Trophoblast cell (in vitro differentiated cells and primary cell): ENCODE results near the gene CDKN1B.
"Not testable (repeated sequence)": the region's sequence is repeated elsewhere in the genome, so short reads cannot be mapped to it uniquely, and the experiment has no call there.

Source experiments
- DNase-seq, 2 donors: peaks; one replicate each; pipeline ENCODE4 v3.0.0-alpha.2; 2016
- H2AFZ ChIP-seq: 2 replicates; pipeline ENCODE4 v1.6.1; 2013; ENCODE audit warnings: low read length, moderate library complexity, mild to moderate bottlenecking; ENCODE audit not compliant: insufficient read depth, poor library complexity
- H2AK5ac ChIP-seq: 2 replicates; pipeline ENCODE4 v1.6.1; 2013; ENCODE audit warnings: mild to moderate bottlenecking, low read length
- H2BK120ac ChIP-seq: 2 replicates; pipeline ENCODE4 v1.6.1; 2013; ENCODE audit warnings: low read length, mild to moderate bottlenecking, moderate library complexity; ENCODE audit not compliant: insufficient read depth, poor library complexity
- H2BK12ac ChIP-seq: 2 replicates; pipeline ENCODE4 v1.6.1; 2013; ENCODE audit warnings: mild to moderate bottlenecking, low read length, moderate library complexity
- H2BK5ac ChIP-seq: 2 replicates; pipeline ENCODE4 v1.6.1; 2013; ENCODE audit warnings: low read length, low read depth, moderate library complexity, mild to moderate bottlenecking; ENCODE audit not compliant: poor library complexity
- H3K14ac ChIP-seq: 2 replicates; pipeline ENCODE4 v1.6.1; 2013; ENCODE audit warnings: mild to moderate bottlenecking, low read length
- H3K18ac ChIP-seq: 2 replicates; pipeline ENCODE4 v1.6.1; 2013; ENCODE audit warnings: mild to moderate bottlenecking, low read length
- H3K23ac ChIP-seq: 2 replicates; pipeline ENCODE4 v1.6.1; 2013; ENCODE audit warnings: low read length
- H3K27ac ChIP-seq: 2 replicates; pipeline ENCODE4 v1.5.1; 2013; ENCODE audit warnings: low read depth, mild to moderate bottlenecking, inconsistent platforms, low read length, moderate library complexity
- H3K27me3 ChIP-seq: 2 replicates; pipeline ENCODE4 v1.6.1; 2013; ENCODE audit warnings: inconsistent platforms, mild to moderate bottlenecking, low read length, moderate library complexity; ENCODE audit not compliant: insufficient read depth
- H3K36me3 ChIP-seq, 2 experiments: 1 replicate in 1 of 2; 2 replicates in 1 of 2; pipeline ENCODE4 v1.6.1; 2013; ENCODE audit warnings: low read length in 2 of 2, mild to moderate bottlenecking in 2 of 2, moderate library complexity in 1 of 2; ENCODE audit not compliant: insufficient read depth in 2 of 2, control insufficient read depth in 1 of 2
- H3K4ac ChIP-seq: 2 replicates; pipeline ENCODE4 v1.6.1; 2013; ENCODE audit warnings: low read depth, mild to moderate bottlenecking, low read length, moderate library complexity
- H3K4me1 ChIP-seq, 2 experiments: 1 replicate in 1 of 2; 2 replicates in 1 of 2; pipeline ENCODE4 v1.6.1; 2013; ENCODE audit warnings: low read length in 2 of 2, mild to moderate bottlenecking in 2 of 2, moderate library complexity in 1 of 2; ENCODE audit not compliant: insufficient read depth in 2 of 2, control insufficient read depth in 1 of 2
- H3K4me2 ChIP-seq: 2 replicates; pipeline ENCODE4 v1.6.1; 2013; ENCODE audit warnings: inconsistent platforms, mild to moderate bottlenecking, low read length, moderate library complexity
- H3K4me3 ChIP-seq: 2 replicates; pipeline ENCODE4 v1.5.1; 2013; ENCODE audit warnings: mild to moderate bottlenecking, low read depth, low read length, inconsistent platforms
- H3K79me1 ChIP-seq: one replicate; pipeline ENCODE4 v1.6.1; 2013; ENCODE audit warnings: low read length
- H3K79me2 ChIP-seq: 2 replicates; pipeline ENCODE4 v1.6.1; 2013; ENCODE audit warnings: low read length, mild to moderate bottlenecking; ENCODE audit not compliant: control insufficient read depth, insufficient read depth, poor library complexity
- H3K9ac ChIP-seq: 2 replicates; pipeline ENCODE4 v1.6.1; 2013; ENCODE audit warnings: mild to moderate bottlenecking, low read length
- H3K9me3 ChIP-seq: 2 replicates; pipeline ENCODE4 v1.6.1; 2013; ENCODE audit warnings: low read depth, mild to moderate bottlenecking, control low read depth, inconsistent platforms, low read length; ENCODE audit not compliant: insufficient read depth
- H4K12ac ChIP-seq: 2 replicates; pipeline ENCODE4 v1.6.1; 2013; ENCODE audit warnings: low read depth, mild to moderate bottlenecking, low read length, moderate library complexity
- H4K8ac ChIP-seq: 2 replicates; pipeline ENCODE4 v1.6.1; 2013; ENCODE audit warnings: low read depth, mild to moderate bottlenecking, low read length, moderate library complexity
- H4K91ac ChIP-seq: one replicate; pipeline ENCODE4 v1.6.1; 2013; ENCODE audit warnings: low read depth, mild to moderate bottlenecking, low read length, moderate library complexity
- WGBS: extraction: QIAGEN DNeasy Blood & Tissue Kit; methylation state at CpG from one replicate; pipeline ENCODE4 v1.1.7; 2013; ENCODE audit warnings: missing lambda C conversion rate; ENCODE audit not compliant: insufficient read length, insufficient coverage; ENCODE audit errors: extremely low coverage; 5-methylcytosine and 5-hydroxymethylcytosine counted together

CDKN1B gene

GRCh38 chr12:12735301-12735700, 18.1 kb downstream of the CDKN1B start:
- DNase-seq: no peak

GRCh38 chr12:12736759-12737676, 19.9 kb downstream of the CDKN1B start:
- no peak overlapping the region for H2BK12ac ChIP-seq
- no CpG with 5 or more reads among the region's 9 CpGs for WGBS

More at GRCh38 chr12:12735301-12735700, 18.1 kb downstream of the CDKN1B start:
- Histone ChIP-seq H3K9me3 (no peaks in the 10 kb centered on the region), H3K18ac (no peak overlapping the region), H2AFZ (no peak overlapping the region), H4K91ac (no peak overlapping the region), H3K9ac (no peak overlapping the region), H3K79me1 (no peaks in the 10 kb centered on the region), H3K27me3 (no peaks in the 10 kb centered on the region), H2AK5ac (no peak overlapping the region), H4K8ac (no peak overlapping the region), H3K14ac (no peak overlapping the region), H2BK12ac (no peak overlapping the region), H3K79me2 (no peaks in the 10 kb centered on the region), H2BK5ac (no peak overlapping the region), H2BK120ac (no peak overlapping the region), H3K4me2 (no peak overlapping the region), H4K12ac (no peak overlapping the region), H3K4me3 (no peak overlapping the region), H3K27ac (no peak overlapping the region), H3K23ac (no peak overlapping the region), H3K4ac (no peak overlapping the region), H3K36me3 (no peaks in the 10 kb centered on the region), H3K4me1 (no peaks in the 10 kb centered on the region)
- WGBS: no CpG with 5 or more reads among the region's 1 CpG

DNA sequence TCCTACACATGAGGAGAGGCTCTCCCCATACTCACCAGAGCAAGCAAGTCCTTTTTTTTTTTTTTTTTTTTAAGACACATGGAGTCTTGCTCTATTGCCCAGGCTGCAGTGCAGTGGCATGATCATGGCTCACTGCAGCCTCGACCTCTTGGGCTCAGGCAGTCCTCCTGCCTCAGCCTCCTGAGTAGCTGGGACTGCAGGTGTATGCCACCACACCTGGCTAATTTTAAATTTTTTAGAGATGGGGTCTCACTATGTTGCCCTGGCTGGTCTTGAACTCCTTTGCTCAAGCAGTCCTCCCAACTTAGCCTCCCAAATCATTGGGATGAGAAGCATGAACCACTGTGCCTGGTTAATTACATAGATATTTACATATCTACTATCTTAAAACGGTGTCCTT, 21.0 kb downstream of the CDKN1B start:
- H3K27ac ChIP-seq, H3K4me3 ChIP-seq, H2BK120ac ChIP-seq, DNase-seq, H3K14ac ChIP-seq, H3K4me2 ChIP-seq, H3K79me1 ChIP-seq, H4K91ac ChIP-seq, H2AFZ ChIP-seq, H3K79me2 ChIP-seq, H3K9ac ChIP-seq, H2AK5ac ChIP-seq, H4K8ac ChIP-seq, H3K4me1 ChIP-seq, H3K23ac ChIP-seq, H3K9me3 ChIP-seq, H3K4ac ChIP-seq, H3K27me3 ChIP-seq, H4K12ac ChIP-seq, H2BK5ac ChIP-seq, H3K36me3 ChIP-seq, H2BK12ac ChIP-seq, H3K18ac ChIP-seq: not testable (repeated sequence)
- no CpG with 5 or more reads among the region's 2 CpGs for WGBS

More at GRCh38 chr12:12736759-12737676, 19.9 kb downstream of the CDKN1B start:
- H2BK5ac ChIP-seq: no peak overlapping the region
- H3K9ac ChIP-seq: no peak overlapping the region
- no peak overlapping the region for H3K4me3 ChIP-seq
- no peaks in the 10 kb centered on the region for H3K9me3 ChIP-seq
- no peaks in the 10 kb centered on the region for H3K79me1 ChIP-seq
- no peak overlapping the region for H3K4me2 ChIP-seq
- no peak overlapping the region for H2BK120ac ChIP-seq
- no peak overlapping the region for H3K4ac ChIP-seq
- no peak overlapping the region for H2AFZ ChIP-seq
- no peak overlapping the region for H4K91ac ChIP-seq
- no peaks in the 10 kb centered on the region for H3K4me1 ChIP-seq
- no peak overlapping the region for H2AK5ac ChIP-seq
- peak in 1 of 2 donors; percentile 40 for DNase-seq
- H3K23ac ChIP-seq: no peak overlapping the region
- no peaks in the 10 kb centered on the region for H3K27me3 ChIP-seq
- no peak overlapping the region for H3K27ac ChIP-seq
- no peaks in the 10 kb centered on the region for H3K79me2 ChIP-seq
- H4K8ac ChIP-seq: no peak overlapping the region
- no peak overlapping the region for H3K14ac ChIP-seq
- no peak overlapping the region for H4K12ac ChIP-seq
- no peaks in the 10 kb centered on the region for H3K36me3 ChIP-seq
- no peak overlapping the region for H3K18ac ChIP-seq

- Histone ChIP-seq H3K18ac (no peak overlapping the region), H2AK5ac (no peak overlapping the region), H3K4me1 (peaks cover 3 to 9% of the 10 kb centered on the region in 2 experiments), H3K4me2 (no peak overlapping the region), H2BK5ac (no peak overlapping the region), H3K23ac (no peak overlapping the region), H2BK120ac (no peak overlapping the region), H4K8ac (no peak overlapping the region), H3K27me3 (no peaks in the 10 kb centered on the region), H3K9me3 (no peaks in the 10 kb centered on the region), H4K91ac (no peak overlapping the region), H2BK12ac (no peak overlapping the region), H3K36me3 (no peaks in the 10 kb centered on the region), H2AFZ (no peak overlapping the region), H3K4me3 (no peak overlapping the region), H3K9ac (no peak overlapping the region), H3K14ac (no peak overlapping the region), H3K79me1 (no peaks in the 10 kb centered on the region), H4K12ac (no peak overlapping the region), H3K27ac (no peak overlapping the region), H3K4ac (no peak overlapping the region), H3K79me2 (no peaks in the 10 kb centered on the region)
- DNase-seq: no peak
- no CpG with 5 or more reads among the region's 3 CpGs for WGBS
These were observed 24.5 kb downstream of the CDKN1B start for GRCh38 chr12:12741660-12742059.
